Activated CD8-positive, alpha-beta memory T cell treated with anti-CD3 and anti-CD28 coated beads, Interleukin-2, amount 50 U/mL, for 1 hour (primary cell): ENCODE data around the gene SFXN5.
"Not testable (repeated sequence)": the region's sequence is repeated elsewhere in the genome, so short reads cannot be mapped to it uniquely, and the experiment has no call there.

Experiments used
- DNase-seq: peaks from one replicate; pipeline ENCODE4 v3.0.0-alpha.2; 2020; ENCODE audit errors: extremely low read depth

The SFXN5 gene

GRCh38 chr2:72923833-72924352 is 147.6 kb downstream of the SFXN5 start:
- no peak for DNase-seq

- DNase-seq = no peak
Measured at GRCh38 chr2:72921853-72922252, 149.7 kb downstream of the SFXN5 start.

GRCh38 chr2:72921088-72921851 is 150.2 kb downstream of the SFXN5 start:
- DNase-seq = no peak

- no peak for DNase-seq
Measured at GRCh38 chr2:72920318-72921087, 151.0 kb downstream of the SFXN5 start.

GRCh38 chr2:72919414-72920317 is 151.8 kb downstream of the SFXN5 start:
- no peak for DNase-seq

GRCh38 chr2:72917877-72918553 is 153.5 kb downstream of the SFXN5 start:
- DNase-seq = no peak

GRCh38 chr2:72917138-72917876 is 154.2 kb downstream of the SFXN5 start, which contains the start of gene EMX1:
TSS of gene EMX1 (plus strand) at chr2:72917519. CDS start at chr2:72917853, 334 bp downstream.
- no peak for DNase-seq

GRCh38 chr2:72916743-72917137 is 154.8 kb downstream of the SFXN5 start:
- no peak for DNase-seq

- no peak for DNase-seq
Measured at GRCh38 chr2:72915907-72916742, 155.4 kb downstream of the SFXN5 start.

- no peak for DNase-seq
Measured at GRCh38 chr2:72915320-72915906, 156.1 kb downstream of the SFXN5 start.

- no peak for DNase-seq
Measured at GRCh38 chr2:72914589-72915319, 156.8 kb downstream of the SFXN5 start.

GRCh38 chr2:72914206-72914559 is 157.3 kb downstream of the SFXN5 start:
- DNase-seq = no peak

- DNase-seq = no peak
Measured at GRCh38 chr2:72913486-72914205, 157.9 kb downstream of the SFXN5 start.

GRCh38 chr2:72911256-72911655 is 160.3 kb downstream of the SFXN5 start:
- no peak for DNase-seq

- DNase-seq = no peak
Measured at GRCh38 chr2:72908741-72909140, 162.8 kb downstream of the SFXN5 start.

- not testable (repeated sequence) for DNase-seq
Measured at GRCh38 chr2:72907369-72907768, 164.1 kb downstream of the SFXN5 start.

- no peak for DNase-seq
Measured at GRCh38 chr2:72901426-72901825, 170.1 kb downstream of the SFXN5 start.
